ENCODE measurements around the gene LENG1.
"Not testable (repeated sequence)": the region's sequence is repeated elsewhere in the genome, so short reads cannot be mapped to it uniquely, and the experiment has no call there.

The LENG1 gene

GRCh38 chr19:54207676-54207982 is 48.1 kb upstream of the LENG1 start:
- H2AFZ ChIP-seq (ENCODE audit: low read depth, low read length) = no peak overlapping the region
- H3K27me3 ChIP-seq (ENCODE audit: insufficient read depth, low read length, poor library complexity) = no peaks in the 10 kb centered on the region
- H3K4me3 ChIP-seq (ENCODE audit: low read depth in 1 of 2, low read length in 2 of 2) = no peak overlapping the region
- DNase-seq (no peak), ATAC-seq (ENCODE audit: insufficient read depth, low read depth) (no peak)
- H4K20me1 ChIP-seq (ENCODE audit: insufficient read depth, low read length) = peaks cover 88% of the 10 kb centered on the region
- peaks cover 82% of the 10 kb centered on the region for H3K36me3 ChIP-seq (ENCODE audit: insufficient read depth, low read length)
- no peak for TF ChIP-seq CTCF (IDR thresholded peaks at IDR 0.05; ENCODE audit: borderline replicate concordance, extremely low read depth, low read length, poor library complexity, severe bottlenecking)
- no peak for TF ChIP-seq EZH2 (IDR thresholded peaks at IDR 0.05; ENCODE audit: borderline replicate concordance, low read depth, low read length, severe bottlenecking)
- no peaks in the 10 kb centered on the region for H3K9me3 ChIP-seq (ENCODE audit: insufficient read depth, low read length, severe bottlenecking)
- H3K79me2 ChIP-seq (ENCODE audit: insufficient read depth, low read length) = peaks cover 67% of the 10 kb centered on the region
- H3K27ac ChIP-seq (ENCODE audit: low read length) = no peak overlapping the region
- H3K4me2 ChIP-seq (ENCODE audit: insufficient read depth, low read length) = no peak overlapping the region
- peaks cover 39% of the 10 kb centered on the region for H3K4me1 ChIP-seq (ENCODE audit: insufficient read depth, low read length)
- no peak overlapping the region for H3K9ac ChIP-seq (ENCODE audit: low read depth, low read length)

- H3K27ac ChIP-seq (ENCODE audit: low read length); H2AFZ ChIP-seq (ENCODE audit: low read depth, low read length); DNase-seq; ATAC-seq (ENCODE audit: insufficient read depth, low read depth); H3K4me2 ChIP-seq (ENCODE audit: insufficient read depth, low read length); H3K9me3 ChIP-seq (ENCODE audit: insufficient read depth, low read length, severe bottlenecking); H3K27me3 ChIP-seq (ENCODE audit: insufficient read depth, low read length, poor library complexity); H3K9ac ChIP-seq (ENCODE audit: low read depth, low read length); H3K4me3 ChIP-seq (ENCODE audit: low read depth in 1 of 2, low read length in 2 of 2): not testable (repeated sequence)
- peaks cover 43% of the 10 kb centered on the region for H3K4me1 ChIP-seq (ENCODE audit: insufficient read depth, low read length)
- peaks cover 90% of the 10 kb centered on the region for H4K20me1 ChIP-seq (ENCODE audit: insufficient read depth, low read length)
- peaks cover 71% of the 10 kb centered on the region for H3K79me2 ChIP-seq (ENCODE audit: insufficient read depth, low read length)
- H3K36me3 ChIP-seq (ENCODE audit: insufficient read depth, low read length) = peaks cover 86% of the 10 kb centered on the region
These were observed 47.7 kb upstream of the LENG1 start for GRCh38 chr19:54207193-54207592.

- Histone ChIP-seq H4K20me1 (ENCODE audit: insufficient read depth, low read length) (peaks cover 94% of the 10 kb centered on the region), H3K79me2 (ENCODE audit: insufficient read depth, low read length) (peaks cover 75% of the 10 kb centered on the region), H3K36me3 (ENCODE audit: insufficient read depth, low read length) (peaks cover 90% of the 10 kb centered on the region), H3K9ac (ENCODE audit: low read depth, low read length) (no peak overlapping the region), H3K9me3 (ENCODE audit: insufficient read depth, low read length, severe bottlenecking) (no peaks in the 10 kb centered on the region), H3K27me3 (ENCODE audit: insufficient read depth, low read length, poor library complexity) (no peaks in the 10 kb centered on the region), H3K4me2 (ENCODE audit: insufficient read depth, low read length) (peak overlapping the region; percentile 31; the same call in 1 of the 2 replicates), H2AFZ (ENCODE audit: low read depth, low read length) (no peak overlapping the region), H3K4me3 (ENCODE audit: low read depth in 1 of 2, low read length in 2 of 2) (no peak overlapping the region), H3K4me1 (ENCODE audit: insufficient read depth, low read length) (peaks cover 47% of the 10 kb centered on the region), H3K27ac (ENCODE audit: low read length) (no peak overlapping the region)
- no peak for ATAC-seq (ENCODE audit: insufficient read depth, low read depth)
- DNase-seq = no peak
- TF ChIP-seq CTCF (IDR thresholded peaks at IDR 0.05; ENCODE audit: borderline replicate concordance, extremely low read depth, low read length, poor library complexity, severe bottlenecking) = no peak
- TF ChIP-seq EZH2 (IDR thresholded peaks at IDR 0.05; ENCODE audit: borderline replicate concordance, low read depth, low read length, severe bottlenecking) = no peak
These were observed 47.3 kb upstream of the LENG1 start for GRCh38 chr19:54206831-54207177.

DNA sequence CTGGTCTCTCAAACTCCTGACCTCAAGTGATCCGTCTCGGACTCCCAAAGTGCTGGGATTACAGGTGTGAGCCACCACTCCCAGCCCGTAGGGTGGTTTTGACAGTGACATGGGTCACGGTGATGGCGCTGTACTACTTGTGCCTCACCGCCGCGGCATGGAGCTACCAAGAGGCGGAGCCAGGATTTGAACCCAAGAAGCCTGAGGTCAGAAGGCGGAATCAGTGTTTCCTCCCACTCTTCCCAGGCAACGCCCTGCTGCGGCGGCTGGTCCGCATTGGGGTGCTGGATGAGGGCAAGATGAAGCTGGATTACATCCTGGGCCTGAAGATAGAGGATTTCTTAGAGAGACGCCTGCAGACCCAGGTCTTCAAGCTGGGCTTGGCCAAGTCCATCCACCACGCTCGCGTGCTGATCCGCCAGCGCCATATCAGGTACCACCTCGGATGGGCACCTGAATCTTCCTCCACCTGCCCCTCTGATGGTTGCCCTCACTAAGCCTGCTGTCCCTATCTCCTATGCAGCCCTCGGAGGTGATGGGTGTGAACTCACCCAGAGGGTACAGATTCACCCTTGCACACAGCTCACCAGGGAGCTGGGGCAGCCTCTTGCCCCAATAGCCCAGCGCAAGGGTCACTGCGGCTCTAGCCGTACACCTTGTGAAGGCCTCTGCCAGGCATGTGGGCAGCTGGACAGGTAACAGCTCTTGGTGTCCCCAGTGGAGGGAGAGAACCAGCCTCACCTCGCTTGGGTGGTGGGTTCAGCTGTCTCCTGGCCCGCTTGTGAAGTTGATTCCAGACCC is 46.7 kb upstream of the LENG1 start:
- Histone ChIP-seq H3K4me2 (ENCODE audit: insufficient read depth, low read length) (peak overlapping the region; percentile 31; the same call in 1 of the 2 replicates), H3K9ac (ENCODE audit: low read depth, low read length) (no peak overlapping the region), H3K4me1 (ENCODE audit: insufficient read depth, low read length) (peaks cover 52% of the 10 kb centered on the region)

More for the DNA sequence above, 46.7 kb upstream of the LENG1 start:
- ATAC-seq (ENCODE audit: insufficient read depth, low read depth) = no peak
- Histone ChIP-seq H3K27ac (ENCODE audit: low read length) (no peak overlapping the region), H3K36me3 (ENCODE audit: insufficient read depth, low read length) (peaks cover 95% of the 10 kb centered on the region), H3K79me2 (ENCODE audit: insufficient read depth, low read length) (peaks cover 81% of the 10 kb centered on the region), H2AFZ (ENCODE audit: low read depth, low read length) (no peak overlapping the region), H4K20me1 (ENCODE audit: insufficient read depth, low read length) (peaks cover 98% of the 10 kb centered on the region), H3K27me3 (ENCODE audit: insufficient read depth, low read length, poor library complexity) (no peaks in the 10 kb centered on the region), H3K9me3 (ENCODE audit: insufficient read depth, low read length, severe bottlenecking) (no peaks in the 10 kb centered on the region), H3K4me3 (ENCODE audit: low read depth in 1 of 2, low read length in 2 of 2) (no peak overlapping the region)
- TF ChIP-seq CTCF (IDR thresholded peaks at IDR 0.05; ENCODE audit: borderline replicate concordance, extremely low read depth, low read length, poor library complexity, severe bottlenecking) = no peak
- no peak for TF ChIP-seq EZH2 (IDR thresholded peaks at IDR 0.05; ENCODE audit: borderline replicate concordance, low read depth, low read length, severe bottlenecking)
- DNase-seq = no peak

All from DND-41 (cell line).